Subcutaneous adipose tissue (tissue), 4 donors: ENCODE data around the gene SPINDOC. TPM values are rescaled to one million over a fixed set of nuclear protein-coding genes. Genes with fewer than 3 reads are reported as not detected.

Experiments used
- total RNA-seq, 4 donors: library from RNA; depleted of rRNA; stranded (reverse); fragments of >200 nt; gene quantifications; one replicate each; pipeline ENCODE4 v1.1.0, GENCODE V29; 2016
- TF ChIP-seq, protein P1 (sequence below): fragments of 450-650 bp; IDR thresholded peaks from one replicate; pipeline ENCODE4 v1.5.1; 2016; ENCODE audit warnings: low read depth, mild to moderate bottlenecking, control low read depth, antibody characterized with exemption, moderate library complexity

The SPINDOC gene
- total RNA-seq, 4 donors from 2014 or later, result 4.6 to 7.3 (median 5.0) TPM

GRCh38 chr11:63837739-63838138 is 24.5 kb downstream of the SPINDOC start:
- TF ChIP-seq, protein P1, sequence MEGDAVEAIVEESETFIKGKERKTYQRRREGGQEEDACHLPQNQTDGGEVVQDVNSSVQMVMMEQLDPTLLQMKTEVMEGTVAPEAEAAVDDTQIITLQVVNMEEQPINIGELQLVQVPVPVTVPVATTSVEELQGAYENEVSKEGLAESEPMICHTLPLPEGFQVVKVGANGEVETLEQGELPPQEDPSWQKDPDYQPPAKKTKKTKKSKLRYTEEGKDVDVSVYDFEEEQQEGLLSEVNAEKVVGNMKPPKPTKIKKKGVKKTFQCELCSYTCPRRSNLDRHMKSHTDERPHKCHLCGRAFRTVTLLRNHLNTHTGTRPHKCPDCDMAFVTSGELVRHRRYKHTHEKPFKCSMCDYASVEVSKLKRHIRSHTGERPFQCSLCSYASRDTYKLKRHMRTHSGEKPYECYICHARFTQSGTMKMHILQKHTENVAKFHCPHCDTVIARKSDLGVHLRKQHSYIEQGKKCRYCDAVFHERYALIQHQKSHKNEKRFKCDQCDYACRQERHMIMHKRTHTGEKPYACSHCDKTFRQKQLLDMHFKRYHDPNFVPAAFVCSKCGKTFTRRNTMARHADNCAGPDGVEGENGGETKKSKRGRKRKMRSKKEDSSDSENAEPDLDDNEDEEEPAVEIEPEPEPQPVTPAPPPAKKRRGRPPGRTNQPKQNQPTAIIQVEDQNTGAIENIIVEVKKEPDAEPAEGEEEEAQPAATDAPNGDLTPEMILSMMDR, result no peak

GRCh38 chr11:63838150-63838677 is 25.0 kb downstream of the SPINDOC start:
- TF ChIP-seq, protein P1, result no peak

- TF ChIP-seq, protein P1, result no peak
Observed at GRCh38 chr11:63838678-63839507, 25.6 kb downstream of the SPINDOC start, which contains the start of gene MARK2. Gene MARK2 (plus strand): TSS chr11:63839110. CDS start chr11:63839507, 397 bp downstream.

- TF ChIP-seq, protein P1, result no peak
Observed at GRCh38 chr11:63839508-63840355, 26.5 kb downstream of the SPINDOC start.

DNA sequence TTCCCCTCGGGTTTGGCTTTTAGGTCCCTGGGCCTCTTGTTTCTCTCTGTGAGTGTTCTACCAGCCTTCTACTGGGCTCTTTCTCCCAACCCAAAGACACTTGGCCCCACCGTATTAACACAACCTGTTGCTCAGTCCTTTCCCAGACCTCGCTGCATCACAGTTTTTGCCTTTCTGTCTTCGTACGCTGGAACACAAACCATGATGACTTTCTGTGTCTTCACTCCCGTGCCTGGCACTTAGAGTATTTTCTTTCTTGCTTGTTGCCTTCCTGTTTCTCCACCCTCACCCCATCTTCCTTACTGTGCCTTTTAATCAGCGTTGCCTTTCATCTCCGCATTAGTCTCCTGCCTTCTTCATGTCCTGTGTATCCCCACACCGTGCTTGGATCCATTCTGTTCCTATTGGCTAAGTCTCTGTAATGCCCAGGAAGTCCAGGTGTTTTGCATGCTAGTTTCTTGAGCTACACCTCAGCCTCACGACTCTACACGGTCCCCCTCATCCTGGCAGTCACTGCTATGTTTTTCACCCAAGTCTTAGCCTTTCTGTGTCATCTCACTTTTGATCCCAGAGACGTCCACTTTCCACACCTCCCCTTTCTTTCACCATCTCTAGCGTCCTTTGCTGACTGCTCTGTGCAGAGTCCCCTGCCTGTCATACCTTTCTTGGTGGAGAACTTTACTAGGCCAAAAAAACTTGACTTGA is 27.3 kb downstream of the SPINDOC start:
- TF ChIP-seq, protein P1, result no peak

DNA sequence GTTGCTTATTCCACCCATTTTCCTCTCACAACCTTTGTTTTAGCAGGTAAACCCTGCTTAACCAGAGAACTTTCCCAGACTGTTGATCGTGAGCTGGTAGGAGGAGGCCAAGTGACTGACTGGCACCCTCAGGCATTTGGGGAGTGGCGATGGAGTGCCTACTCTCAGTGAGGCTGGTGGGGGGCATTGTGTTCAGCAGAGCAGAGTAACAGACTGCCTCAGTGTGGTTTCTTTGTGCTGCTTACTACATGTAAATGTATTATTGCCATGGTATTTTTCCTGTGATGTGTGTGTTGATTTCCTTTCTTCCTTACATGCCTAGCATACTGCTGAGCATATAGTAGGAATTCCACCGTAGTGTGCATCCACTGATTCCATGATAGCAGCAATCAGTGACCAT is 28.3 kb downstream of the SPINDOC start:
- TF ChIP-seq, protein P1, result no peak
